Raji (cell line): ENCODE results near the gene TNFAIP2.

Experiments
- POLR2A ChIP-seq: IDR thresholded peaks from 2 replicates; pipeline ENCODE4 v1.6.1; 2011; ENCODE audit warnings: low read depth, low read length, control low read depth; ENCODE audit not compliant: insufficient read depth

TNFAIP2 gene

DNA sequence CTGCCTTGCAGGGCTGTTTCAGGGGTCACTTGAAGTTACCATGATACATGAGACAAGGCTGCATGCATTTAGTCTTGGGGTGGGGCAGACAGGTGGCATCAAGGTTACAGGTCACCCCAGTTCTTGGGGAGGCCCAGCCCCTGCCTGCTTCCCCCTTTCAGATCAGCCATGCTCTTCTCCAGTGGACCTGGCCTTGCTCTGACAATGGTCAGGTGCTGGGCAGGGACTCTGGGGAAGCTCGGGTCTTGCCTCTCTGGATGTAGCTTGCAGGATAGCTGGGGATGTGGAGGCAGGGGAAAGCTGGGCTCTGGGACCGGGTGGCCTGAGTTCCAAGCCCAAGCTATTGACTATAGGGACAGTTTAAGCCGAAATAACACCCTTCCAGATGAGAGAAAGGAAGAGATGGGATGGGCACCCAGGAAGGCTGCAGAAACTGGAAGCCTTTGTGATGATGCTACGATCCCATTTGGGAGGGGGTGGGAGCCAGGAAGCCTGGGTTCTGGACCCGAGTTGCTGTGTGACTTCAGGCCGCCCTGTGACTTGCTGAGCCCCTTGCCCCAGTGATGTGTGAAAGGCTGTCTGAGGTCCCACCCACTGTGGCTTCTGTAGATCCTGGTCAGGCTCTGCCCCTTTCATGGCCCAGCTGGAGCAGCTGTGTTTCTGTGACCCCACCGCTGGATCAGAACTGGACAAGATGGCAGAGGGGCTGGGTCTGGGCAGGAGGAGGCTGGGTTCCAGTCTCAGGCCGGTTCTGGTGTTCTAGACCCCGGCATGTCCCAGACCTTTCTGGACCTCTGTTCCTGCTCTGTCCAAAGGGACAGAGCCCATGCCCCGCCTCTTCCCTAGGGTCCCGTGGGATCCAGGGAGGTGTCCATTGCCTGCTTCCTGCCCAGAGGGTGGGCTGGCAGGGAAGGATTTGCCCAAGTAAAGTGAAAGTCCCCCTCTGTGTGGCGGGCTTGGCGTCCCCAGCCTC, 2.1 kb downstream of the TNFAIP2 start:
- TF ChIP-seq POLR2A, result no peak

DNA sequence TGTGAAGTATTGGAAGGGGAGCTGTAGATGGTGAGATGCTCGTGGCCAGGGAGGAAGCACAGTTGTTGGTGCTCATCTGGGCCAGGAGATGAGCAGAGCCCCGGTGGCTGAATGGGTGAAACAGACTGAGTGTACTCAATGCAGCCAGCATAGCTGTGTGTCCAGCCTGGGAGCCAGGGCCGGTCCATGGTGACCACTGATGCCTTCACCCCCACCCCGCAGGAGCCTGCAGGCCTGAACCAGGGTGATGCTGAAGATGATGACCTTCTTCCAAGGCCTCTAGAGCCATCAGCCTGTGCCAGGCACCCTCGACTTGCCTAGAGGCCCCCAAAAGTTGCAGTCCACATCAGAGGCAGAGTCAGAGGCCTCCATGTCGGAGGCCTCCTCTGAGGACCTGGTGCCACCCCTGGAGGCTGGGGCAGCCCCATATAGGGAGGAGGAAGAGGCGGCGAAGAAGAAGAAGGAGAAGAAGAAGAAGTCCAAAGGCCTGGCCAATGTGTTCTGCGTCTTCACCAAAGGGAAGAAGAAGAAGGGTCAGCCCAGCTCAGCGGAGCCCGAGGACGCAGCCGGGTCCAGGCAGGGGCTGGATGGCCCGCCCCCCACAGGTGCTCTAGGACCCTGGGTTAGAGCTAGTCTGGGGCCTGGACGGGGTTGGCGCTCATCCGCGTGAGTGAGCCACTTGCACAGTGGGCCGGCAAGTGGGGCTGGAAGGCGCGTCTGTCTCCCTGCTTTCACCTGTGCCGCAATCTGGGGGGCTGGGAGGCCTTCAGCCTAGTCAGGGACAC, 3.0 kb downstream of the TNFAIP2 start:
- no peak for TF ChIP-seq POLR2A

DNA sequence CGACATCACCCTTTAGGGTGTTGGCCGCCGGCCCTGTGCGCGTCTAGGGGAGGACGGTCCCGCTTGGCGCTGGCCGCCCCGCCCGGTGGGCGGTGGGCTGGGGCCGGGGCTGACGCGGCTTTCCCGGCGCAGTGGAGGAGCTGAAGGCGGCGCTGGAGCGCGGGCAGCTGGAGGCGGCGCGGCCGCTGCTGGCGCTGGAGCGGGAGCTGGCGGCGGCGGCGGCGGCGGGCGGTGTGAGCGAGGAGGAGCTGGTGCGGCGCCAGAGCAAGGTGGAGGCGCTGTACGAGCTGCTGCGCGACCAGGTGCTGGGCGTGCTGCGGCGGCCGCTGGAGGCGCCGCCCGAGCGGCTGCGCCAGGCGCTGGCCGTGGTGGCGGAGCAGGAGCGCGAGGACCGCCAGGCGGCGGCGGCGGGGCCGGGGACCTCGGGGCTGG, 3.6 kb downstream of the TNFAIP2 start:
- no peak for TF ChIP-seq POLR2A

DNA sequence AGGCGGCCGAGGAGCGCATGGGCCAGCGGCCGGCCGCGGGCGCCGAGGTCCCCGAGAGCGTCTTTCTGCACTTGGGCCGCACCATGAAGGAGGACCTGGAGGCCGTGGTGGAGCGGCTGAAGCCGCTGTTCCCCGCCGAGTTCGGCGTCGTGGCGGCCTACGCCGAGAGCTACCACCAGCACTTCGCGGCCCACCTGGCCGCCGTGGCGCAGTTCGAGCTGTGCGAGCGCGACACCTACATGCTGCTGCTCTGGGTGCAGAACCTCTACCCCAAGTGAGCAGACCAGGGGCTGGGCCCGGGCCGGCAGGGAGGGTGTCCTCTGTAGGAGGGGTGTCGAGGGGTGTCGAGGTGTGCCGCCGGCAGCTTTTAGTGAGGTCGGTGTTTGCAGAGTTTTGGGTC, 4.1 kb downstream of the TNFAIP2 start:
- TF ChIP-seq POLR2A, result no peak

DNA sequence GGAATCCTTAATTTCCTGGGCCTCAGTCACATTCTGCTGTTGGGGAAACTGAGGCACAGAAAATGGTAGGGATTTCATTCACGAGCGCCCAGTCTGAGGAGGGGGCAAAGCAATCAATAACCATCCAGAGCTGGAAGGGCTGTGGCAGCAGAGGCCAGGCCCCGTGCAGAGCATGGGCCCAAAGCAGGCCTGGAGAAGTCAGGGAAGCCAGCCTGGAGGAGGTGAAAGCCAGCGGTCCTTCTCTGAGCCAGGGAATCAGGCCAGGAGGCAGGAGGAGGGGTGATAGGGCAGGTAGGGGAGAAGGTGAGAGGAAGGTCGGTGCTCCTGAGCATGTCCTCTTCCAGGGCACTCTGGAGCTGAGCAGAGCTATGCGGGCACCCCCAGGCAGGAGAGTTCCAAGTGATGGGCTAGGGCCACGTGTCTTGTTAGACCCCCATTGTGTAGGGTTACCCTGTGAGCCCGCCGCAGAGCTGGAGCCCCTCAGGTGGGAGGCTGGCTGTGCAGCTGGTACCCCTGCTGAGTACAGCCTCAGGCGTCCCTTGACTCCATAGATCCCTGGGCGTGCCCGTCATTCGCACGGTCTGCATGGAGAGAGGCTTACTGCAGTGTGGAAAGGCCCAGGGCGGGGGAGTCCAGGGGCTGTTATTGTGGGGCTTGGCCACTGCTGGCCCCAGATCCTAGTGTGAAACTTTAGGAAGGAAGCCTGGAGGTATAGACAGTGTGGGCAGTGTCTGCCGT, 4.8 kb downstream of the TNFAIP2 start:
- no peak for TF ChIP-seq POLR2A

DNA sequence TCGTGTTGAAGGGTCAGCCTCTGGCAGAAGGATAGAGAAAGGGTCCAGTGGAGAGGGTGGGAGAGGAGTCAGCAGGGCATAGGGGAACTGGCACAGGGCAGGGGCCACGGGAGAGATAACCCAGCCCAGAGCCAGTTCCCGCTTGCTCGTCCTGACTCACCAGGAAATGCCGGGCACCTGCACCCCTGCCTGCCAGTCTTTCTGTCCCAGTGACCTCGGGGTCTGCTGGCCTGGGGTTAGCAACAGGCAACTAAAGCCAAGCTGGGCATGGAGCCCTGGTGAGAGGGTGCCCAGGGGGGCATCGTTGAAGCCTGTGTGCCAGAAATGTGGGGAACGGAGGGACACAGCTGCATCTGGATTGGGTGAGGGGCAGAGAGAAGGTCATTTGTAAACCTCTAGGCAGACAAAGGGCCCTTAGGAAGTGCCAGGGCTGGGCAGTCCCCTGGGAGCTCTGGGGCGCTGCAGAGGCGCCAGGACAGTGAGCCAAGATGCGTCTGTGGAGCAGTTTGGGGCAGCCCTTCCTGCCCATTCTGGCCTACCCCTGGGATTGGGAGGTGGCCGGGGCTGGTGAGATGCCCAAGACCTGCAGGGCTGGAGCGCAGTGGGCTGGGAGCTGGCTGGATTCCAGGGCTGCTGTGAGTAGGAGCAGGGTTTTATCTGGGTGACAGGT, 5.5 kb downstream of the TNFAIP2 start:
- TF ChIP-seq POLR2A, result no peak

DNA sequence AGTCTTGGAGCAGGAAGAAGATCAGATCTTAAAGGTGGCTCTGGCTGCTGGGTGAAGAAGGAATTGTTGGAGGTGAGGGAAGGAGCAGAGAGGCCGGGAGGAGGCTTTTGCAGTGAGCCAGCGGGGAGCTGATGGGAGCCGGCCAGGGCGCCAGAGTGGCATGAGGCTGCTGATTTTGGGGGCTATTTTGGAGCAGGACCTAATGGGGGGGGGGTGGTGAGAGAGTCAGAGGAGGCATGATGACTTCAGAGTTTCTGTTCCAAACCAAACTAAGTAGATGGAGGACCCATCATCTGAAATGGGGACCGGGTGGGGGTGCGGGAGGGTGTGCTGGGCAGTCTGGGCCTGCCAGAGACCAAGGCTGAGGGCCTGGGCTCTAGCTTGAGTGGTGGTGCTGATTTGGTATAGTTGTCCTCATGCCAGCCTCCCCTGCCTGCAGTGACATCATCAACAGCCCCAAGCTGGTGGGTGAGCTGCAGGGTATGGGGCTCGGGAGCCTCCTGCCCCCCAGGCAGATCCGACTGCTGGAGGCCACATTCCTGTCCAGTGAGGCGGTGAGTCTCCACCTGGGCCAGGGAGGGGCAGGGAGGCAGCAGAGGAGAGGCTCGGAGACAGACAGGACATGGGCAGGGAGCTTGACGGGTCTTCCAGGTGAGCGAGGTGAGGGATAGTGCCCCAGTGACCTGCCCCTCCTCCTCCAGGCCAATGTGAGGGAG, 6.2 kb downstream of the TNFAIP2 start:
- no peak for TF ChIP-seq POLR2A

DNA sequence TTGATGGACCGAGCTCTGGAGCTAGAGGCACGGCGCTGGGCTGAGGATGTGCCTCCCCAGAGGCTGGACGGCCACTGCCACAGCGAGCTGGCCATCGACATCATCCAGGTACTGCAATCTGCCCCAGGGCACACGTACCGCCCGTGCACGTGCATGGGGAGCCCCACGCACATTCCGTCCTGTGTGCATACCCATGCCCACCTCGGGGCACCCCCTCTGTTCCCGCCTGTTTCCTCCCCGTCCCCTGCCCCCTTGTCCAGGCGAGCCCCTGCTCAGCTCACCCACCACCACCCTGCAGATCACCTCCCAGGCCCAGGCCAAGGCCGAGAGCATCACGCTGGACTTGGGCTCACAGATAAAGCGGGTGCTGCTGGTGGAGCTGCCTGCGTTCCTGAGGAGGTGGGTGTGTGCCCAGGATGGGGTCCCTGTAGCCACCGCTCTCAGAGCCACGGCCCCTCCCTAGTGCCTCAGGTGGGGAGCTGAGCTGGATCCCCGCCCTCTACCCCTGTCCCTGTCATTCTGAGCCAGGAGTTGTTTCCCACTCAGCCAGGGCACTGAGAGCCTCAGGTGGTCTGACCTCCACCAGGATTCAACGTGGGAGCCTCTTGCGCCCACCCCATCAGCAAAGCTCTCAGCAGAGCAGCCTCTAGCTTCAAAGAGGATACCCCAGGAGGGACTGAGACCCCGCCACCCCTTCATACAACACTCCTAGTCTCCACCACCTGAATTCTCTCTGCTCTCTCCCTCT, 6.9 kb downstream of the TNFAIP2 start:
- TF ChIP-seq POLR2A, result no peak

DNA sequence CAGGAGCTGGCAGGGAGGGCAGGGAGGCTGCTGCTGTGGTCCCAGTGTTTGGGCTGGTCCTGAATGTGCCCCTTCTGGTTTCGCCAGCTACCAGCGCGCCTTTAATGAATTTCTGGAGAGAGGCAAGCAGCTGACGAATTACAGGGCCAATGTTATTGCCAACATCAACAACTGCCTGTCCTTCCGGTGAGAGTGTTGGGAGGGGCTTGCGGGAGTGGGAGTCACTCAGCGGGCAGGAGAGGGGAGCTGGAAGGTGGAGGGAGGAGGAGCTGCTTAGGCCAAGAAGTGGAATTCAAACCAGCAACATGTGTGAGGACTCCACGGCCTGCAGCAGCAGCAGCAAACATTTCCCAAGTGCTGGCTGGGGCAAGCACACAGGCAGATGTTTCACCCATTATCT, 7.7 kb downstream of the TNFAIP2 start:
- TF ChIP-seq POLR2A, result no peak

DNA sequence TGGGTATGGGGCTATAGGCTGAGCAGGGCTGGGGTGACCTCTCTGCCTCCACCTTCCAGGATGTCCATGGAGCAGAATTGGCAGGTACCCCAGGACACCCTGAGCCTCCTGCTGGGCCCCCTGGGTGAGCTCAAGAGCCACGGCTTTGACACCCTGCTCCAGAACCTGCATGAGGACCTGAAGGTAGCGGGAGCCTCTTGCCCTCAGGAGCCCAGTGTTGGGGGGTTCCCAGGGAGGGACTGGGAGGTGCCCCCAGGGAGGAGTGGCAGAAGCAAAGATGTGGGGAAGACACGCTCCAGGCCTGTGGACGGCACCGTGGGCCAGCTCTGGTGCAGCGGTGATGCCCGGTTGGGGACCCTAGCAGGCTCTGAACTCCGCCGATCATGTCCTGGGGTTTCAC, 8.3 kb downstream of the TNFAIP2 start:
- no peak for TF ChIP-seq POLR2A

DNA sequence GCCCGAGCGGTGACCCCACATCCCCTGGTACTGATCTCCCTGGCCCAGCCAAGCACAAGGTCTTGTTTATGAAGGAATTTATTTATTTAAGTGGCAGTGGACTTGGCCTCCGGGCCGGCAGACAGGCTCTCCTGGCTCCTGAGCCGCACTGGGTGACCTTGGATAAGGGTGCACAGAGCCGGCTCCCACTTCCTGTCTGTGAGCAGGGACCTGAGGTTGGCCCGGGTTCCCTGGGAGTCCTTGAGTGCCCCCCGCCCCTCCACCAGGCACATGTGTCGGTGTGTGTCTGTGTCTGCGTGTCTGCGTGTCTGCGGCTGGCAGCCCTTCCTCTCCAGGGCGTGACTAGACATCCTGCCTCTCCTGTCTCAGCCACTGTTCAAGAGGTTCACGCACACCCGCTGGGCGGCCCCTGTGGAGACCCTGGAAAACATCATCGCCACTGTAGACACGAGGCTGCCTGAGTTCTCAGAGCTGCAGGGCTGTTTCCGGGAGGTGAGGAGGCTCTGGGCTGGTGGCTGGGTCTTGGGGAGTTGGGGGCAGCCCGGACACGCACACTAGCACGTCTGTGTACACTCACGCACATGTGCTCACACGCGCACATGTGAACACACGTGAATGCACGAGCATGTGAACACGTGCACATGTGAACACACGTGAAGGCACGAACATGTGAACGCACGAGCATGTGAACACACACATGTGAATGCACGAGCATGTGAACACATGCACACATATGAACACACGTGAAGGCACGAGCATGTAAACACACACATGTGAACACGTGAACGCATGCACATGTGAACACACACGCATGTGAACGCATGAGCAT, 9.3 kb downstream of the TNFAIP2 start:
- TF ChIP-seq POLR2A, result no peak
